Tongue (tissue), 2 donors: ENCODE data around the gene SCAMP3. TPM values are rescaled to one million over a fixed set of nuclear protein-coding genes. Genes with fewer than 3 reads are reported as not detected.
"Not testable (repeated sequence)": the region's sequence is repeated elsewhere in the genome, so short reads cannot be mapped to it uniquely, and the experiment has no call there.

Experiments used
- DNase-seq: peaks from one replicate; pipeline ENCODE4 v3.0.0-alpha.2; 2015
- total RNA-seq: library from RNA; depleted of rRNA; stranded (reverse); fragments of >200 nt; gene quantifications from one replicate; pipeline ENCODE4 v1.2.3, GENCODE V29; 2014

SCAMP3 gene
- 22.1 TPM for total RNA-seq

DNA sequence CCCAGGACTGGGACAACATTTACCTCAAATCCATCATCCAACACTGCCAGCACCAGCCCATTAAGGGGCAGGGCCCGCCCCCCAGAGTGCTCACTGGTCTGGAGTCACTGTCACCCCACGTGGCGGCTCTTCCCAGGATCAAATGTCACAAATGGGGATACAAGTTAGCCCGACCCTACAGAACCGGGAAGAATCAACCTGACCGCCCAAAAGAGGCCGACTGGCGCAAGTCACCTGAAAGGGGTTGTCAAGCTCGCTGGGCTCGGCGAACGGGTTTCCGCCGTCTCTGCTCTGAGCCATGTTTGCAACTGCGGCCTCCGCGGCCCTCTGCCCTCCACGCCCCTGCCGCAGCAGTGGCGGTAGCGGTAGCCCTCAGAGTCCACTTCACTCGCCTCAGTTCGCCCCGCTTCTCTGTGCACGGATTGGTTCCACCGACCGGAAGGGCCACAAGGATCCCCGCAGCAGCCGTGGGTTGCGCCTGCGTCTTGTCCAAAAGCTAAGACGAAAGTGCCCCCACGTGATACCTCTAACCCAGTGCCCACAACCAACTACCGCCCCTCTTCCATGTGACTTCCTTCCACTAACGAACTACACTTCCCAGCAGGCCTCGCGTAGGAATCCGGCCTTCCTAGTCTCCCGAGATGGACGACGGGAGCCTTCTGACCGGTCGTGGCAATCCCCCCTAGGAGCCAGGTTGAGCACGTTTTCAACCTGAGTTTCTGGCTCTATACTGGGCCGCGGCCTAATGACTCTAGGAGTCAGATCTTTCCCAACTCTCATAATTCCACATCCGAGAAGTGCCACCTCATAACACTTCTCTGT, at the start of gene SCAMP3:
SCAMP3 (minus strand) TSS at position 509 of the 822 bp plus-strand sequence; CDS start at position 300, 209 bp downstream.
- peak; percentile 99 for DNase-seq

DNA sequence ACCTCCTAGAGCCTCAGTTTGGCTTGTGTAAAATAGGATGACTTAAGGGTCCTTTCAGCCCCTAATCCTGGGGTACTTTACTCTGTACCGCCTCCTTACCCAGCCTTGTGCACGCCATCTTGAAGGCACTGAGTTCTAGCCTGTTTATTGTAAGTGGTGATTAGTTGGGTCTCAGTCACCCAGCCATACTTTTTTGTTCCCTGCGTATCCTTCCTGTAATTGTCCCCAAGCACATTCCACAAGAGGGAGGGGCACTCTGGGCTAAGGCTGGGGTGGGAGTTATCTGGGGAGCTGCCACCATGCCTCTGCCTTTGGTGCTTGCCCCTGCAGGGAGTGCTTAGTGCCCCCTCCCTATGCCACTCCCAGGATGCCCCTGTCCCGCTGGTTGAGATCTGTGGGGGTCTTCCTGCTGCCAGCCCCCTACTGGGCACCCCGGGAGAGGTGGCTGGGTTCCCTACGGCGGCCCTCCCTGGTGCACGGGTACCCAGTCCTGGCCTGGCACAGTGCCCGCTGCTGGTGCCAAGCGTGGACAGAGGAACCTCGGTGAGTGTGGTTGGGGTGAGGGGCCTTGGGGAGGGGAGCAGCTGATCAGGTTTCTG, 47.4 kb upstream of the SCAMP3 start:
- peak; percentile 45 for DNase-seq

DNA sequence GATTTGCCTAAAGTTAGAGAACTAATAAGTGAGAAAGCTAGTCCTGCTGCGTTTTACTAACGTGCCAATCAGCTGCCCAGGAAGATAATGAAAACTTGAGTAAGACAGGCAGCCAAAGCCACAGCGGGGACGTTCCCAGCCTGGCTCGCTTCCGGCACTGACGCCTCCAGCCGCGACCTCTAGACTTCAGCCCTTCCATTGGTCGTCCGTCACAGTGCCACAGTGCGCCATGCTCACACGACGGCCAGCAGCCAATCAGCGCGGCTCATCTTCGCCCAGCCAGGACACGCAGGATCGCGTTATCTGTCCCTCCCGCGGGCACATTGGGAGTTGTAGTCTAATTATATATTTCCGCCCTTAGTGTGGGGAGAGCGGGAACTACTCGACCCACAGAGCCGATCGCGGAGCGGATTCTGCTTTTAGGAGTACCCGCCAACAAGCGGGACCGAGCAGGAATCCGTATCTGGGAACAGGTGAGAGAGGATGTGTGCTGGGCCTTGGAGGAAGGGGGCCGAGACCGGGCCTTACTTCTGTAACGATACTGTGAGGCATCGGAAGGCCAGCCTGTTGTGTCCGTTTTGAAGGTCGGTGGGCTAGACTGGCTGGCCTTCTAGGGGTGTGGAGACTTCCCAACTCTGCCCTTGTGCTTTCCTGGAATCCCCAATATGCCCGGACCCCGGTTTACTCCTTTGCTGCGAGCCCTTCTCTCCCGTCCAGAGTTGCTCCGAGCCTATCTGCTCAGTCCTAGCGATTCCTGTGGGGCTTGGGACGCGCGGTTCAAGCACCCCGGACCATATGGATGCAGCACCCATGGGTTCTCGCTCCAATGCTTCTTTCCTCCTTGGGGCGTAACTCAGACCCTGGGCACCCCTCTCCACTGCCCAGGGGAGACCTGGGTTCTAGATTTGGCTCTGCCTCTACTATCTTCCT, 46.6 kb upstream of the SCAMP3 start, which contains the start of gene FDPS:
FDPS (plus strand) TSS at position 374 of the 930 bp plus-strand sequence. CDS start 924 bp downstream, outside the sequence.
- peak; percentile 100 for DNase-seq

DNA sequence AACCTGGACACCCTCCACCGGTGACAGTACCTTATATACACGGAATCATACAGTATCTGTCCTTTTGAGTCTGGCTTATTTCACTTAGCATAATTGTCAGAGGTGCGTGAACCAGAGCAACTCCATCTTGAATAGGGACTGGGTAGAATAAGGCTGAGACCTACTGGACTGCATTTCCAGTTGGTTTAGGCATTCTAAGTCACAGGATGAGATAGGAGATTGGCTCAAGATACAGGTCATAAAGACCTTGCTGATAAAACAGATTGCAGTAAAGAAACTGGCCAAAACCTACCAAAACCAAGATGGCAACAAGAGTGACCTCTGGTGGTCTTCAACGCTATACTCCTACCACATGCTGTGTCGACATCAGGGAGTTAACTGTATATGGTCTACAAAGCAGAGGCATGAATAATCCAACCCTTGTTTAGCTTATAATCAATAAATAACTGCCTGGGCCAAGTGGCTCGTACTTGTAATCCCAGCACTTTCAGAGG, 45.1 kb upstream of the SCAMP3 start:
- peak; percentile 66 for DNase-seq

DNA sequence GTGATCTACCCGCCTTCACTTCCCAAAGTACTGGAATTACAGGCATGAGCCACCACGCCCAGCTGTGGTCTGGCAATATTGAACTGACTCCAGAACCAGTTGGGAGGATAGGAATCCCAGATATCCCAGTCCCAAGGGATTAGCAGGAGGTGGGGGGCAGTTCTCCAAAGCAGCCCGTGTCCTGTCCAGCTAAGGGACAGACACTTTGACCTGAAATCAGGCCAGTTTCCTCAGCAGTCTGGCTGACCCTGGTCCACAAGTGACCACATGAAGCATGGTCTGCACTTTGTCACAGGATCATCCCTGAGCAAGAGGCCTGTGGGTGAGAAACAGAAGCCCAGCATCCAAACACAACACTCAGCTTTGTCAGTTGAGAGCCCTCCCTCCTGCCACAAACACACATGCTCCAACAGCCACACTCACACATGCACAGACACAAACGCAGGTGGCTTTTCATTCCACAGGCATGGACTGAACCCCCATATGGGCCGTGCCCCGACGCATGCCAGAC, 43.8 kb upstream of the SCAMP3 start:
- DNase-seq: no peak

DNA sequence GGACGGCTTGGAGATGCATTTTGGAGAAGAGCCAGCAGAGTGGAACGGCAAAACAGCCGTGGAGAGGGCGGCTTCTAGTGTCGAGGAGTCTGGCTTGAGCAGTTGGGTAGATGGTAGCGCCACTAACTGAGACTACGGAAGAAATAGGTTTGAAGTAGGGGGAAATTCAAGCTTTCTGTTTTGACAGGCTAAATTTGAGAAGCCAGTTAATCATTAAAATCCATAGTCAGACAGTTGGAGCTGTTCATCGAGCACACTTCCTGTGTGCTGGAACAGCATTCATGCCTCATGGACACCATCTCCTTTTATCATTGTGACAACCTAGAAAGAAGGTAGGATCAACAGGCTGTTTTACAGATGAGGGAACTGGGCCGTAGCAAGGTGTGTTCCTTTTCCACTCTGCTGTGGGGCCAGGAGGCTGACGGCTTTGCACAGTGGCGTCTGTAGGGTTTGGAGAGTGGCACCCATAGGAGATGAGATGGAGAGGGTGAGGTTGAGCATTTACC, 42.5 kb upstream of the SCAMP3 start:
- no peak for DNase-seq

DNA sequence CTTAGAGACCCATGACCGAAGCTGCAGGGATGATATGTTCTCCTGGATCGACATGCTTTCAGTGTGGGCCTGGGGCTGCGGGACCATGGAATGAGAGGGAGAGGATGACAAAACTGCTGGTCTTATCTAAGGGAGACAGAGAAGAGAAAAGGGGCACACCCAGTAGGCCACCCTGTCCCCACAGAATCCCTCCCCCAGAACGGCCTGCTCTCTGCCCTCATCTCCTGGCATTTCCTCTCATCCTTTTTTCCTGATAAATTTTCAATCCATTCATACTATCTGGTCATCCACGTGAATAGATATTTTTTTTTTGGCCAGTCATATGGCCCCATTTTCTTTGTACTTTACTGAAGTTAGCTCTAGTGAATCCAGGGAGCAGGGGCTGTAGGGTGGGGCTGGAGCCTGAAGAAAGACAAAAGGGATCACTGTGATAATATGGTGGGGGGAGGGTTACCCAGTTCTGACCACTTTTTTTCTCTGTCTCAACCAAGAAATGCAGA, 39.2 kb upstream of the SCAMP3 start, which contains the start of gene PKLR:
PKLR (minus strand) TSS at position 97 of the 500 bp plus-strand sequence; CDS start at position 54, 43 bp downstream.
- no peak for DNase-seq

DNA sequence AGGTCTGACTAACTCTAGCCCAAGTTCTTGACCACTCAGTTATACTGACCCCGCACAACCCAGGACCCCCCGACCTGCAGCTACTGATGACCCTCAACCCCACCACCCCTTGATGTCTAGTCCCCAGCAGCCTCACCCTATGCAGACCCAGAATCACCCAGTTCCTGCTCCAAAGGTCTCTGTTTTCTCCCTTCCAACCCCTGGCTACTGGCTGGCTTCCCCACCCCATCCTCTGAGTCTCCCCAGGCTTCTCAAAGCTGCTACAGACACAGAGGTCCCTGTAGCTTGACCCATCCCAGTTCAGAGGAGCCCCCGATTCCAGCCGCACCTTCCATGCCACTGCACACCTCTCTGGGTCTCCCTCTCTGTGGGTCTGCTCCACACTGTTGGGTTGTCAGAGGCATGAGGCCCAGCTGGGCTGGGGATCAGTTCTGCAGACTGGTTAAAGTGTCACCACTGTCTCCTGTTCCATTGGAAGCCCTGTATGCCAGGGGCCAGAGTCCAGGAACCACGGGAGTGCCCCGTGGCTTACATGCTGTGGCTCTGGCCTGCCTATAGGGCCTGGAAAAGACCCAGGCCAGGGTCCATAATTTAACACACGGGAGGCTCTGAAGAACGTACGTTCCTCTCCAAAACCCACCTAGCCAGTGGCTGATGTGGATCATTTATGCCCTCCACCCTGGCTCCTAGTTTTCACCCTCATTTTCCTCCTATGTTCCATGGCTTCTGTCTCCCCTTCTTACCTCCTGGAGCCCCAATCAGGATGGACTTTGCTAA, 38.6 kb upstream of the SCAMP3 start:
- DNase-seq: no peak

DNA sequence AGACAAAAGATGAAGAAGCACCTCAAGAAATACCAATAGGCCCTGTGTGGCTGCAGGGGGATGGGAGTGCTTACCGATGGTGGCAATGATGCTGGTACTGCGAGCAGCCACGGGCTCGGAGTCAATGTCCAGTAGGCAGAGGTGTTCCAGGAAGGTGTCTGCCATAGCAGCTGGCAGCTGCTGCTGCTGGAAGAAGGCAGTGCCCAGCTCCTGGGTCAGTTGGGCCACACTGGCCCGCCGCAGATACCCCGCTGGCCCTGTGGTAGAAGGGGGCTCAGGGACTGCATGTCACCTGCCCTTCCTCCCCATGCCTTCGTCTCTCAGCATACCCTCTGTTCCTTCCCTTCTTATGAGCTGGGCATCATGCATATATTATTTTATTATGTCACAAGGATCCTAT, 37.9 kb upstream of the SCAMP3 start:
- DNase-seq: no peak

DNA sequence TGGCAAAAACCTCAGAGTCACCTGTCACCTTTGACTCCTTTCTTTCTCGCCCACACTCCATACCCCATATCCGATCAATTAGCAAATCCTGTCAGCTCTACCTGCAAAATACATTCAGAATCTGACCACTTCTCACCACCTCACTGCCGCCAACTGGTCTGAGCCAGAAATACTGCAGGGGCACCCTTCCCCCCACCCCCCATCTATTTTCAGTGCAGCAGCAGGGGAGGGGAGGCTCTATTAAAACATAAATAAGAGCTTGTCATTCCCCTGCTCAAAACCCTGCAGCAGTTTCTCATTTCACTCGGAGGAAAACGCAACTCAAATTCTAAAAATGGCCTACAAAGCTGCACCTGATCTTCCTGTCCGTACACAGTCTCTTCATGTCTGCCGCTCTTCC, 35.2 kb upstream of the SCAMP3 start:
- no peak for DNase-seq

DNA sequence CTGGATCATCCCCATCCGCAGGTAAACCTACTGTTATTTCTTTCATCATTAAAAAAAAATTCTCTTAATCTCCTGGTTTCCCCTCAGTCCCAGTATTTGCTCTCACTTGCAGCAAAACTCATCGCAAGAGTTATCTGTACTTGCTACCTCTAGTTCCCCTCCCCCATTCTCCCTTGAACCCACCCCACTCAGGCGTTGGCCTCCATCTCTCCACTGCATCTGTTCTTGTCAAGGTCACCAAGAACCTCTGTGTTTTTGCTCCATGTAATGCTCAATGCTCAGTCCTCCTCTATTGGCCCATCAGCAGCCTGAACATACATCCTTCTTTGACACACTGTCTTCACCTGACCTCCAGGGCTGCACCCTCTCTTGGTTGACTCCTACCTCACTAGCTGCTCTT, 34.5 kb upstream of the SCAMP3 start:
- DNase-seq: no peak

DNA sequence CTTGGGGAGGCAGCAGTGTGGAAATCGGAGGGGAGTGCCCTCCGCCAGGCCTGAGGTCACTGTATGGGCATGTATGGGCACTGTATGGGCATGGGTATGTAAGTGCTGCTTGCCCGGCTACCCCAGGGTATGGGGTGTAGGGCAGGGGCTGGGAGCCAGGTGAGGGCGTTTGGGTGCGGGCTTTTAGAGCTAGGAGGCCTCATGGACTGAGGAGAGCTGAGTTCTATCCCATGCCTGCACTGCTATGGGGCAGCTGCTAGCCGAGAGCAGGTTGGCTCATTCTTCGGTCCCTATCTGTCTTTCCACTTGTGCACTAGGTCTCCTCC, 33.7 kb upstream of the SCAMP3 start:
- DNase-seq: no peak

DNA sequence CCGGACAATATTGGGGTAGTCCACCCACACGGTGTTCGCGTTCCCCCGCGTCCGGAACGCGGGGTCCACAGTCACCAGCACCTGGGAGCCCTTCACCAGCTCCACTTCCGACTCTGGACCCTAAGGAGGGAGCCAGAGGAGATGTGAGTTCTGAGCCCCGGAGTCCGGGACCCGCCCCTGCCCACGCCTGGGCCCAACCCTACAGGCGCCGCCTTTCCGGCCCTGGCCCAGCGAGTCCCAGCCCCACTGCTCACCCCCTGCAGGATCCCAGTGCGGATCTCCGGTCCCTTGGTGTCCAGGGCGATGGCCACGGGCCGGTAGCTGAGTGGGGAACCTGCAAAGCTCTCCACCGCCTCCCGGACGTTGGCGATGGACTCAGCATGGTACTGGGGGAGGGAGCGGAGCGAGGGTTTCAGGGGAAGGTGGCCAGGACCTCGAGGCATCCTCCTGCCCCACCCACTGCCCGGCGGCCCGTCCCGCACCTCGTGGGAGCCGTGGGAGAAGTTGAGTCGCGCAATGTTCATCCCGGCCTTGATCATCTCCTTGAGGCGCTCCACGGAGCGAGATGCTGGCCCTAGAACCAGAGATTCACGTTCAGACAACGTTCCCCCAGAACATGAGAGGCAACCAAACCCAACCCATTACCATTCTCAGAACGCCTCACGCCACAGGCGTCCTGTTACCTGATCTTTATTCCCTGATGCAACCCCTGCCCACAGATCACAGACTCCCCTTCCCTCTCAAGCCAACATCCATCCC, 33.2 kb upstream of the SCAMP3 start:
- DNase-seq: no peak

DNA sequence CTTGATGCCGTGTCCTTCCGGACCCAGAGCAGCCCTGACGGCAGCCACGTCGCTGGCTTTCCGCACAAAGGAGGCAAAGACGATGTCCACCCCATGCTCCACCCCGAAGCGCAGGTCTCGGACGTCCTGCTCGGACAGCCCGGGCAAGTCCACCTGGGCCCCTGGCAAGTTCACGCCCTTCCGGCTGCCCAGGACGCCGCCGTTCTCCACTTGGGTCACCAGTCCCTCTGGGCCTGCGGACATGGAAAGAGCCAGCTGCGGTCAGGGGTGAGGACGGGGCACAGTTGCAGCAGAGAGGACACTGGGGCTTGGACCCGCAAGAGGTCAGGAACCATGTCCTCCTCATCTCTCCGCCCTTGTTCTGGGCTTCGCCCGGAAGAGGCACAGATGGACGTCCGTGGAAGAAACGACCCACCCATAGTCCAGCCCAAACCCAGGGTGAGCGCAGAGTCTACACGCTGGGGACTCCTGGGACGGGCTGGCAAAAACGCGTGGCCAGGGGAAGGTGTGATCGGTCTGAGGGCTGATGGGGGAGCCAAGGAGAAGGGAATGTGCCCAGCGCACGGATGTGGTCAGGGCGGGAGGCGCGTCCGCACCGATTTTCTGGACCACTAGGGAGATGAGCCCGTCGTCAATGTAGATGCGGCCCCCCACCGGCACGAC, 32.5 kb upstream of the SCAMP3 start:
- DNase-seq: no peak

DNA sequence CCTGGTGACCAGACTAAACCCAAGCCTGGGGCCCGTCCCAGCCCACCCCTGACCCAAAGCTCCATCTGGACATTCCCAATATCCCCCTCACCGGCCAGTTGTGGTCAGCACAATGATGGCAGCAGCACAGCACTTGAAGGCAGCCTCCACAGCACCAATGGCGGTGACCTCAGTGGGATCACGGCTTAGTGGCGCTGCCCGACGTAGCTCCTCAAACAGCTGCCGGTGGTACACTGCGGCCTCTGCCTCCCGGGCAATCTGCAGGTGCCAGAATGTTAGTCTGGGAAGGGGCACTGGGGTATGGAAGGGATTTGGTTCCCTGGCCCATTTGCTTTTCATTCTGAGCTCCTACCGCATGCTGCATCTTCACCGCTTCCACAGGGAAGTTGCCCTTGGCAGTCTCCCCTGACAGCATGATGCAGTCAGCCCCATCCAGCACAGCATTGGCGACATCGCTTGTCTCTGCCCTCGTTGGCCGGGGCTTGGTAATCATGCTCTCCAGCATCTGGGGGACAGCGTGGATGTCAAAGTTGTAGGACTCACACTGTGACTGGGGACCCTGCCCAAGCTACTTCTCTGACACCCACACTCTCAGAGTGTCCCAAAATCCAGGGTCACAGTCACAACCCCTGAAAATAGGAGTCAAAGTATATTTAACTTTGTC, 31.1 kb upstream of the SCAMP3 start:
- DNase-seq: no peak

DNA sequence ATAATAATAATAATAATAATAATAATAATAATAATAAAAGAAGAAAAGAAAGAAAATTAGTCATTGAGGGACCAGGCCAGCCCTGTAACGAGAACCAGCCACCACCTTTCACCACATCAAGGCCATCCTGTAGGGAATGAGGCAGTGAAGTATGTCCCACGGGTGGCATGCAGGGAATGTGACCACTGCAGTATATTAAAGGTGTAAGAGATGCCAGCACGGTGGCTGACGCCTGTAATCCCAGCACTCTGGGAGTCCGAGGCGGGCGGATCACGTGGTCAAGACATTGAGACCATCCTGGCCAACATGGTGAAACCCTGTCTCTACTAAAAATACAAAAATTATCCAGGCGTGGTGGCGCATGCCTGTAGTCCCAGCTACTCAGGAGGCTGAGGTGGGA, 28.8 kb upstream of the SCAMP3 start:
- DNase-seq: not testable (repeated sequence)

DNA sequence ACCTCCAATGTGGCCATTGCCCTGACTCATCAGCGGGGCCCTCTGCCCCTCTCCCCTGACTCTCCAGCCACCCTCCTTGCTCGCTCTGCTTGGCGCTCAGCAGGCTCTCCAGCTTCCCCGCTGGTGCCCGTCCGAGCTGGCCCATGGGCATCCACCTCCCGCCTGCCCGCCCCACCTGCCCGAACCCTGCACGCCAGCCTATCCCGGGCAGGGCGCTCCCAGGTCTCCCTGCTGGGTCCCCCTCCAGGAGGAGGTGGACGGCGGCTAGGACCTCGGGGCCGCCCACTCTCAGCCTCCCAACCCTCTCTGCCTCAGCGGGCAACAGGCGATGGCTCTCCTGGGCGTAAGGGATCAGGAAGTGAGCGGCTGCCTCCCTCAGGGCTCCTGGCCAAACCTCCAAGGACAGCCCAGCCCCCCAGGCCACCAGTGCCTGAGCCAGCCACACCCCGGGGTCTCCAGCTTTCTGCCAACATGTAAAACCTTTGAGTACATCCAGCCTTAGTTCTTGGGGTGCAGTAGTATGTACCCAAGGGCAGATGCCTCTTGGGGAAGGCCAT, 25.9 kb upstream of the SCAMP3 start:
- no peak for DNase-seq

DNA sequence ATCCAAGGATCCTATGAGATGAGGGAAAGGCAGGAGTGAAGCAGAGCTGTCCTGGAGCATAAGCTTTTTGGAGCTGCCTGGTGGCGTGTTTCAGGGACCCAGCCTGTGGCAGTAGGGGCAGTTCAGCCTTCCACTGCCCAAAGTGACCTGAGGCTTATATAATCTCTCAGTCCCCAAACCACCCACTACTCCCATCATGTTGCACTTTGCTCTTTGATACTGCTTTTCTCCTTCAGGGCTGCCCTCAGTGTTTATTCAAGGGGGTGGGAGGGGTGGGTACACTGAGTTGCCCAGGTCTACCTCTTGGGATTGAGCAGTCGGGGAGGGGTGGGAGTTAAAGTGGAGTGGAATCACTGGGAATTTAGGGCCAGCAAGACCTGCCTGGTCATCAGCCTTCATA, 24.4 kb upstream of the SCAMP3 start:
- no peak for DNase-seq

DNA sequence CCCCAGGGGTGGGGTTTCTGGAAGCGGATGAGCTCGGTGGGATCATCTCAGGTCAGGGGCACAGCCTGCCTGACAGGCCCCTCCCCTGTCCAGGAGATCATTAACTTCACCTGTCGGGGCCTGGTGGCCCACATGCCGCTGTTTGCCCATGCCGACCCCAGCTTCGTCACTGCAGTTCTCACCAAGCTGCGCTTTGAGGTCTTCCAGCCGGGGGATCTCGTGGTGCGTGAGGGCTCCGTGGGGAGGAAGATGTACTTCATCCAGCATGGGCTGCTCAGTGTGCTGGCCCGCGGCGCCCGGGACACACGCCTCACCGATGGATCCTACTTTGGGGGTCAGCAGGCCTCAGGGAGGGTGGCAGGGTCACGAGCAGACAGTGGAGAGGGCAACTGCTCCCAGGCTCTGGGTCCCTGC, 23.5 kb upstream of the SCAMP3 start:
- DNase-seq: no peak
